MM.1S (cell line): ENCODE results near the gene TCHP.
A peak's percentile ranks its signal among the peaks of the same experiment; 100 is the strongest.
"Not testable (repeated sequence)": the region's sequence is repeated elsewhere in the genome, so short reads cannot be mapped to it uniquely, and the experiment has no call there.

Experiments
- DNase-seq: peaks from one replicate; pipeline ENCODE4 v3.0.0-alpha.2; 2015
- H2AFZ ChIP-seq: fragments of 300-600 bp; sonication (generic); 2 replicates; pipeline ENCODE4 v1.6.0; 2016; ENCODE audit warnings: antibody characterized with exemption, low read length
- H3F3A ChIP-seq: fragments of 300-600 bp; sonication (generic); 2 replicates; pipeline ENCODE4 v1.6.1; 2016; ENCODE audit warnings: mild to moderate bottlenecking, antibody characterized with exemption, low read length, moderate library complexity, mixed read lengths; ENCODE audit not compliant: insufficient read depth
- H3K27ac ChIP-seq: fragments of 300-600 bp; sonication (generic); 2 replicates; pipeline ENCODE4 v1.5.1; 2016; ENCODE audit warnings: mild to moderate bottlenecking, low read length
- H3K27me3 ChIP-seq: fragments of 300-600 bp; sonication (generic); replicated peaks from 2 replicates; pipeline ENCODE4 v1.6.0; 2016; ENCODE audit warnings: low read length; ENCODE audit not compliant: insufficient read depth
- H3K36me3 ChIP-seq: fragments of 300-600 bp; sonication (generic); replicated peaks from 2 replicates; pipeline ENCODE4 v1.6.1; 2016; ENCODE audit warnings: mild to moderate bottlenecking, low read length, mixed read lengths; ENCODE audit not compliant: insufficient read depth
- H3K4me1 ChIP-seq: fragments of 300-600 bp; sonication (generic); 2 replicates; pipeline ENCODE4 v1.6.1; 2016; ENCODE audit warnings: low read length, mixed read lengths
- H3K4me2 ChIP-seq: fragments of 300-600 bp; sonication (generic); 2 replicates; pipeline ENCODE4 v1.6.0; 2016; ENCODE audit warnings: low read depth, low read length
- H3K4me3 ChIP-seq: fragments of 300-600 bp; sonication (generic); 2 replicates; pipeline ENCODE4 v1.5.1; 2016; ENCODE audit warnings: low read length, mixed read lengths
- H3K79me2 ChIP-seq: fragments of 300-600 bp; sonication (generic); 2 replicates; pipeline ENCODE4 v1.6.1; 2016; ENCODE audit warnings: mixed run types, low read length, mixed read lengths
- H3K9ac ChIP-seq: fragments of 300-600 bp; sonication (generic); 2 replicates; pipeline ENCODE4 v1.6.1; 2016; ENCODE audit warnings: low read length, mixed read lengths
- H3K9me2 ChIP-seq: fragments of 300-600 bp; sonication (generic); replicated peaks from 2 replicates; pipeline ENCODE4 v1.6.1; 2016; ENCODE audit warnings: mild to moderate bottlenecking, low read length, mixed read lengths; ENCODE audit not compliant: insufficient read depth
- H3K9me3 ChIP-seq: fragments of 300-600 bp; sonication (generic); replicated peaks from 2 replicates; pipeline ENCODE4 v1.6.1; 2016; ENCODE audit warnings: mild to moderate bottlenecking, low read length, mixed read lengths; ENCODE audit not compliant: insufficient read depth
- H4K20me1 ChIP-seq: fragments of 300-600 bp; sonication (generic); 2 replicates; pipeline ENCODE4 v1.6.1; 2016; ENCODE audit warnings: mild to moderate bottlenecking, low read length, moderate library complexity, mixed read lengths; ENCODE audit not compliant: insufficient read depth
- EZH2 ChIP-seq: fragments of 300-600 bp; sonication (generic); optimal IDR thresholded peaks from 2 replicates; pipeline ENCODE3; 2017; ENCODE audit warnings: low read depth, mild to moderate bottlenecking, antibody characterized with exemption, low read length, mixed read lengths
- EZH2phosphoT487 ChIP-seq: fragments of 300-600 bp; sonication (generic); IDR thresholded peaks from 2 replicates; pipeline ENCODE4 v1.6.1; 2018; ENCODE audit warnings: antibody characterized with exemption, low read length
- TF ChIP-seq, protein P1 (sequence below): fragments of 300-600 bp; sonication (generic); IDR thresholded peaks from 2 replicates; pipeline ENCODE4 v1.5.1; 2016; ENCODE audit warnings: antibody characterized with exemption, low read length, mixed read lengths

Gene TCHP

GRCh38 chr12:109888179-109889020 lies 11.7 kb upstream of the TCHP start:
- H3K9ac ChIP-seq: no peak overlapping the region
- no peaks in the 10 kb centered on the region for H3K27me3 ChIP-seq
- TF ChIP-seq EZH2 (no peak), EZH2phosphoT487 (no peak)
- TF ChIP-seq, protein P1, sequence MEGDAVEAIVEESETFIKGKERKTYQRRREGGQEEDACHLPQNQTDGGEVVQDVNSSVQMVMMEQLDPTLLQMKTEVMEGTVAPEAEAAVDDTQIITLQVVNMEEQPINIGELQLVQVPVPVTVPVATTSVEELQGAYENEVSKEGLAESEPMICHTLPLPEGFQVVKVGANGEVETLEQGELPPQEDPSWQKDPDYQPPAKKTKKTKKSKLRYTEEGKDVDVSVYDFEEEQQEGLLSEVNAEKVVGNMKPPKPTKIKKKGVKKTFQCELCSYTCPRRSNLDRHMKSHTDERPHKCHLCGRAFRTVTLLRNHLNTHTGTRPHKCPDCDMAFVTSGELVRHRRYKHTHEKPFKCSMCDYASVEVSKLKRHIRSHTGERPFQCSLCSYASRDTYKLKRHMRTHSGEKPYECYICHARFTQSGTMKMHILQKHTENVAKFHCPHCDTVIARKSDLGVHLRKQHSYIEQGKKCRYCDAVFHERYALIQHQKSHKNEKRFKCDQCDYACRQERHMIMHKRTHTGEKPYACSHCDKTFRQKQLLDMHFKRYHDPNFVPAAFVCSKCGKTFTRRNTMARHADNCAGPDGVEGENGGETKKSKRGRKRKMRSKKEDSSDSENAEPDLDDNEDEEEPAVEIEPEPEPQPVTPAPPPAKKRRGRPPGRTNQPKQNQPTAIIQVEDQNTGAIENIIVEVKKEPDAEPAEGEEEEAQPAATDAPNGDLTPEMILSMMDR: no peak
- no peaks in the 10 kb centered on the region for H3K36me3 ChIP-seq
- H4K20me1 ChIP-seq: no peaks in the 10 kb centered on the region
- no peaks in the 10 kb centered on the region for H3K79me2 ChIP-seq
- no peak overlapping the region for H3K4me2 ChIP-seq
- peaks cover 13% of the 10 kb centered on the region for H3F3A ChIP-seq
- H3K9me3 ChIP-seq: no peaks in the 10 kb centered on the region
- no peaks in the 10 kb centered on the region for H3K9me2 ChIP-seq
- H3K4me1 ChIP-seq: peaks cover 12% of the 10 kb centered on the region
- no peak for DNase-seq
- H3K27ac ChIP-seq: no peak overlapping the region
- H2AFZ ChIP-seq: no peak overlapping the region
- H3K4me3 ChIP-seq: no peak overlapping the region

- no peaks in the 10 kb centered on the region for H3K36me3 ChIP-seq
- no peak overlapping the region for H3K9ac ChIP-seq
- no peak overlapping the region for H3K4me2 ChIP-seq
- H3K9me3 ChIP-seq: no peaks in the 10 kb centered on the region
- H4K20me1 ChIP-seq: no peaks in the 10 kb centered on the region
- no peaks in the 10 kb centered on the region for H3K9me2 ChIP-seq
- no peak for DNase-seq
- H2AFZ ChIP-seq: no peak overlapping the region
- H3K27ac ChIP-seq: no peak overlapping the region
- H3K27me3 ChIP-seq: no peaks in the 10 kb centered on the region
- no peaks in the 10 kb centered on the region for H3K79me2 ChIP-seq
- peaks cover 15% of the 10 kb centered on the region for H3K4me1 ChIP-seq
- peaks cover 16% of the 10 kb centered on the region for H3F3A ChIP-seq
- TF ChIP-seq EZH2phosphoT487: no peak
- TF ChIP-seq, protein P1: no peak
- TF ChIP-seq EZH2: no peak
- no peak overlapping the region for H3K4me3 ChIP-seq
These were observed 9.4 kb upstream of the TCHP start for GRCh38 chr12:109890620-109891170.

DNA sequence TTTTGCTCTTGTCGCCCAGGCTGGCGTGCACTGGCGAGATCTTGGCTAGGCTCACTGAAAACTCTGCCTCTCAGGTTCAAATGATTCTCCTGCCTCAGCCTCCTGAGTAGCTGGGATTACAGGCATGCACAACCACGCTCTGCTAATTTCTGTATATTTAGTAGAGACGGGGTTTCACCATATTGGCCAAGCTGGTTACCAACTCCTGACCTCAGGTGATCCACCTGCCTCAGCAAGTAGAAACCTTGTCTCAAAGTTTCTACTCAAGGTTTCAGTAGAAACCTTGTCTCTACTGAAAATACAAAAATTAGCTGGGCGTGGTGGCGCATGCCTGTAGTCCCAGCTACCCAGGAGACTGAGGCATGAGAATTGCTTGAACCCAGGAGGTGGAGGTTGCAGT lies 8.3 kb upstream of the TCHP start:
- not testable (repeated sequence) for H2AFZ ChIP-seq, H3K79me2 ChIP-seq, H3K36me3 ChIP-seq, H4K20me1 ChIP-seq, H3K9me2 ChIP-seq, H3K9me3 ChIP-seq, H3K9ac ChIP-seq, H3K27me3 ChIP-seq, H3K4me3 ChIP-seq
- H3K4me1 ChIP-seq: peaks cover 15% of the 10 kb centered on the region
- H3F3A ChIP-seq: peaks cover 16% of the 10 kb centered on the region
- H3K4me2 ChIP-seq: peak overlapping the region; percentile 66; the same call in 1 of the 2 replicates
- H3K27ac ChIP-seq: peak overlapping the region; percentile 91; the same call in 1 of the 2 replicates
- peak; percentile 58 for DNase-seq
